K562 (cell line): Measurements from ENCODE around the gene PDGFD. TPM values are rescaled to one million over a fixed set of nuclear protein-coding genes. Genes with fewer than 3 reads are reported as not detected.

Experiments used
- ATAC-seq: fragments of 200-7000 bp; cut with Tn5 transposase; 3 replicates; pipeline ENCODE4 v1.9.1; 2020; ENCODE audit warnings: moderate library complexity
- BruUV-seq: library from RNA; stranded (reverse); fragments of 400-500 nt; replicated peaks from 2 replicates; lab custom pipeline; 2021; lab: Mats Ljungman, UMichigan
- CTCF ChIA-PET: fragments of 300-600 bp; formaldehyde crosslinking; extraction: SDS; loops from one replicate; lab custom pipeline; 2021; ENCODE audit warnings: low intra/inter-chr PET ratio; lab: Yijun Ruan, JAX
- POLR2A ChIA-PET: fragments of 300-600, 350-650 bp; sonication (Branson Sonifier 250); formaldehyde crosslinking; extraction: SDS; loops from one replicate; lab custom pipeline; 2021; ENCODE audit warnings: antibody characterized with exemption, inconsistent platforms; lab: Yijun Ruan, JAX
- DNase-seq, 4 experiments: peaks; one replicate each; pipeline versions ENCODE4 v3.0.0 to v3.0.0-alpha.2; 2011 to 2018; ENCODE audit warnings: low spot score in 3 of 4, mixed read lengths in 3 of 4; ENCODE audit errors: extremely low read depth in 1 of 4
- FAIRE-seq: peaks from 2 replicates; lab custom pipeline; 2011; peaks lifted over from hg19 to GRCh38; lab: Jason Lieb, UNC
- H2AFZ ChIP-seq: 2 replicates; pipeline ENCODE4 v1.6.0; 2011; ENCODE audit warnings: low read depth, low read length, control low read depth, inconsistent platforms
- H3K27ac ChIP-seq: fragments of 200-600 bp; 3 replicates; pipeline ENCODE4 v1.8.0; 2011; ENCODE audit warnings: low read depth, mild to moderate bottlenecking, control low read depth, inconsistent platforms, low read length, moderate library complexity, mixed read lengths; ENCODE audit errors: extremely low read depth
- H3K27me3 ChIP-seq, 2 experiments: fragments of 300-600 bp in 1 of 2; 2 replicates in 1 of 2; 3 replicates in 1 of 2; pipeline versions ENCODE4 v1.6.0 to v1.8.0; 2011; ENCODE audit warnings: inconsistent platforms in 2 of 2, low read length in 2 of 2, mild to moderate bottlenecking in 1 of 2, mixed read lengths in 1 of 2, moderate library complexity in 1 of 2; ENCODE audit not compliant: control insufficient read depth in 2 of 2, insufficient read depth in 2 of 2
- H3K36me3 ChIP-seq: fragments of 300-600 bp; 3 replicates; pipeline ENCODE4 v1.8.0; 2011; ENCODE audit warnings: mild to moderate bottlenecking, low read length, inconsistent platforms; ENCODE audit not compliant: control insufficient read depth, insufficient read depth
- H3K4me1 ChIP-seq, 2 experiments: fragments of 200-600 bp in 1 of 2; replicated peaks in 1 of 2; 2 replicates in 1 of 2; 3 replicates in 1 of 2; pipeline versions ENCODE4 v1.5.1 to v1.8.0; 2011; ENCODE audit warnings: inconsistent platforms in 2 of 2, low read length in 2 of 2, mild to moderate bottlenecking in 1 of 2, mixed read lengths in 1 of 2, moderate library complexity in 1 of 2; ENCODE audit not compliant: control insufficient read depth in 2 of 2, insufficient read depth in 2 of 2
- H3K4me2 ChIP-seq: 2 replicates; pipeline ENCODE4 v1.6.1; 2011; ENCODE audit warnings: low read length, control low read depth, inconsistent platforms, mixed read lengths; ENCODE audit not compliant: insufficient read depth
- H3K4me3 ChIP-seq: fragments of 200-600 bp; sonication (generic), shearing (Covaris generic); 2 replicates; pipeline ENCODE4 v1.5.1; 2016; ENCODE audit warnings: control low read depth, inconsistent platforms
- H3K79me2 ChIP-seq: fragments of 200-600 bp; 3 replicates; pipeline ENCODE4 v1.8.0; 2011; ENCODE audit warnings: low read length, inconsistent platforms; ENCODE audit not compliant: control insufficient read depth, insufficient read depth
- H3K9ac ChIP-seq, 2 experiments: 2 replicates each; pipeline versions ENCODE4 v1.6.0 to v1.6.1; 2011; ENCODE audit warnings: low read depth in 2 of 2, low read length in 2 of 2, control low read depth in 1 of 2, inconsistent platforms in 1 of 2, mild to moderate bottlenecking in 1 of 2, mixed read lengths in 1 of 2; ENCODE audit not compliant: insufficient read depth in 1 of 2
- H3K9me1 ChIP-seq: one replicate; pipeline ENCODE4 v1.6.0; 2011; ENCODE audit warnings: inconsistent platforms, mild to moderate bottlenecking, low read length, moderate library complexity; ENCODE audit not compliant: control insufficient read depth, insufficient read depth
- H3K9me3 ChIP-seq: replicated peaks from 2 replicates; pipeline ENCODE4 v1.5.1; 2011; ENCODE audit warnings: low read depth, low read length, inconsistent platforms; ENCODE audit not compliant: control insufficient read depth, insufficient read depth
- H4K20me1 ChIP-seq: replicated peaks from 2 replicates; pipeline ENCODE4 v1.6.1; 2011; ENCODE audit warnings: low read length, inconsistent platforms, mixed read lengths; ENCODE audit not compliant: control insufficient read depth, insufficient read depth
- ATF1 ChIP-seq, 2 experiments: fragments of 450-650 bp in 1 of 2; IDR thresholded peaks; 2 replicates each; pipeline ENCODE4 v1.6.1; 2016; ENCODE audit warnings: missing compliant biosample characterization in 1 of 2, missing genetic modification characterization in 1 of 2
- CGGBP1 ChIP-seq: fragments of 250-450 bp; sonication (Bioruptor Pico); IDR thresholded peaks from 2 replicates; pipeline ENCODE4 v1.9.0; 2021; ENCODE audit warnings: mild to moderate bottlenecking
- CHD1 ChIP-seq: fragments of 200-600 bp; sonication (generic); IDR thresholded peaks from one replicate; pipeline ENCODE4 v1.6.1; 2012; ENCODE audit warnings: mild to moderate bottlenecking, moderate library complexity, low read length, inconsistent platforms
- DMBX1 ChIP-seq: fragments of 250-450 bp; sonication (Bioruptor Pico); IDR thresholded peaks from 2 replicates; pipeline ENCODE4 v1.8.0; 2022; ENCODE audit warnings: inconsistent platforms, mild to moderate bottlenecking, moderate library complexity, borderline replicate concordance
- EWSR1 ChIP-seq: fragments of 450-650 bp; IDR thresholded peaks from 2 replicates; pipeline ENCODE4 v1.6.1; 2018; ENCODE audit warnings: borderline replicate concordance, mild to moderate bottlenecking, low read depth, moderate library complexity; ENCODE audit not compliant: partially characterized antibody
- FOS ChIP-seq: IDR thresholded peaks from 3 replicates; pipeline ENCODE4 v1.6.1; 2011; ENCODE audit not compliant: insufficient read length; ENCODE audit errors: extremely low read depth
- FOXK2 ChIP-seq, 2 experiments: fragments of 450-650 bp; IDR thresholded peaks in 1 of 2; conservative IDR thresholded peaks in 1 of 2; 2 replicates each; pipeline ENCODE4 v1.6.1; 2016; ENCODE audit warnings: low read depth in 2 of 2, mild to moderate bottlenecking in 1 of 2
- HINFP ChIP-seq: fragments of 450-650 bp; conservative IDR thresholded peaks from 2 replicates; pipeline ENCODE4 v1.6.1; 2016; ENCODE audit warnings: missing genetic modification characterization, low read depth, mild to moderate bottlenecking, control low read depth, missing compliant biosample characterization
- HNRNPK ChIP-seq: fragments of 200-400 bp; formaldehyde crosslinking; IDR thresholded peaks from one replicate; pipeline ENCODE4 v1.6.1; 2018; ENCODE audit warnings: mild to moderate bottlenecking, low read depth, low read length; ENCODE audit not compliant: poor library complexity, severe bottlenecking
- RBM14 ChIP-seq: fragments of 200-400 bp; formaldehyde crosslinking; IDR thresholded peaks from 2 replicates; pipeline ENCODE4 v1.6.1; 2018; ENCODE audit warnings: low read depth, mild to moderate bottlenecking, low read length, moderate library complexity, borderline replicate concordance; ENCODE audit not compliant: insufficient read depth
- RBM17 ChIP-seq: fragments of 200-400 bp; formaldehyde crosslinking; IDR thresholded peaks from 2 replicates; pipeline ENCODE4 v1.6.1; 2017; ENCODE audit warnings: low read depth, mild to moderate bottlenecking, low read length, borderline replicate concordance
- SNAPC5 ChIP-seq: fragments of 250-450 bp; sonication (Bioruptor Pico); IDR thresholded peaks from 2 replicates; pipeline ENCODE4 v1.8.0; 2021; ENCODE audit warnings: moderate library complexity, mild to moderate bottlenecking, inconsistent platforms
- TFE3 ChIP-seq: fragments of 450-650 bp; formaldehyde crosslinking; IDR thresholded peaks from 2 replicates; pipeline ENCODE4 v1.4.0; 2020; ENCODE audit warnings: mild to moderate bottlenecking, mixed read lengths
- ZC3H4 ChIP-seq: sonication (generic); formaldehyde crosslinking; IDR thresholded peaks from 2 replicates; pipeline ENCODE4 v1.9.0; 2021; ENCODE audit warnings: missing genetic modification reagents, borderline replicate concordance
- ZNF280A ChIP-seq: fragments of 450-650 bp; IDR thresholded peaks from 2 replicates; pipeline ENCODE4 v1.6.1; 2018; ENCODE audit warnings: mild to moderate bottlenecking, low read depth; ENCODE audit not compliant: partially characterized antibody
- WGBS: fragments of 100-300 bp; shearing (Covaris generic); methylation state at CpG from one replicate; pipeline ENCODE4 v1.1.6; 2016; ENCODE audit warnings: low coverage, mixed read lengths; ENCODE audit not compliant: insufficient coverage; ENCODE audit errors: missing lambda C conversion rate; 5-methylcytosine and 5-hydroxymethylcytosine counted together
- in situ Hi-C: fragments of 300-500 bp; cut with MboI; formaldehyde crosslinking; loops from 4 replicates; pipeline ENCODE4 v1.15.0; 2018; ENCODE audit warnings: inconsistent platforms, mixed read lengths
- intact Hi-C: fragments of 100-400 bp; cut with micrococcal nuclease; formaldehyde crosslinking; loops from 2 replicates; pipeline ENCODE4 v1.14.2; 2022
- polyA plus RNA-seq, 8 experiments: library from polyadenylated mRNA; depleted of rRNA in 4 of 8; stranded (reverse) in 5 of 8; unstranded in 3 of 8; fragments of >200 nt; fragmentation: Nextera tagmentation in 2 of 8; fragmentation: Illumina TruSeq in 1 of 8; extraction: Ambion mirVana in 2 of 8; extraction: Trizol in 1 of 8; gene quantifications; 2 replicates each; pipeline versions ENCODE4 v1.2.1 to v1.2.3, GENCODE V29; 2011 to 2014; ENCODE audit warnings: inconsistent platforms in 1 of 8, missing spikeins in 1 of 8
- total RNA-seq, 7 experiments: library from RNA; depleted of rRNA in 6 of 7; stranded (reverse); fragments of >200 nt in 6 of 7; fragmentation: Illumina TruSeq in 2 of 7; extraction: Trizol in 2 of 7; gene quantifications; 2 replicates each; pipeline versions ENCODE4 v1.2.1 to v1.2.3, GENCODE V29; 2011 to 2021; ENCODE audit warnings: low replicate concordance in 1 of 7

PDGFD gene
- total and polyA plus RNA-seq, 9 of the 15 experiments (the other 6 are each of a cell fraction or from before 2014, with no cell fraction given) = 0.11 TPM; not detected in 8

- ATAC-seq = no peak
- intact Hi-C loops (no loop called here), in situ Hi-C loops (no loop called here)
- Histone ChIP-seq H3K27me3 (no peaks in the 10 kb centered on the region), H3K9ac (no peak overlapping the region), H3K4me2 (no peak overlapping the region), H3K79me2 (no peaks in the 10 kb centered on the region), H3K36me3 (no peaks in the 10 kb centered on the region), H3K4me1 (no peaks in the 10 kb centered on the region), H3K4me3 (no peak overlapping the region), H3K9me3 (no peaks in the 10 kb centered on the region), H3K27ac (no peak overlapping the region), H4K20me1 (no peaks in the 10 kb centered on the region), H2AFZ (no peak overlapping the region), H3K9me1 (no peaks in the 10 kb centered on the region)
- no peak for FAIRE-seq
- no TSS peak for BruUV-seq
- ChIA-PET CTCF (no interaction called here), POLR2A (no interaction called here)
- DNase-seq = no peak
- 3% methylated on average over 4 of the region's 4 CpGs for WGBS
- no peak for TF ChIP-seq HNRNPK
- TF ChIP-seq ZNF280A = no peak
- no peak for TF ChIP-seq CGGBP1
- TF ChIP-seq FOS = no peak
- no peak for TF ChIP-seq RBM17
- TF ChIP-seq RBM14 = no peak
- TF ChIP-seq FOXK2 (conservative IDR thresholded peaks at IDR 0.05 in 1 of 2, IDR thresholded peaks at IDR 0.05 in 1 of 2; ENCODE audit: low read depth in 2 of 2) = no peak
- TF ChIP-seq SNAPC5 (CRISPR knock-in tag) = no peak
- TF ChIP-seq ZC3H4 (CRISPR knock-in tag) = no peak
- TF ChIP-seq HINFP (tag) = no peak
- TF ChIP-seq TFE3 (CRISPR knock-in tag) = no peak
- no peak for TF ChIP-seq DMBX1 (CRISPR knock-in tag)
- TF ChIP-seq EWSR1 = no peak
- TF ChIP-seq CHD1 = no peak
- no peak for TF ChIP-seq ATF1 (CRISPR knock-in tag; IDR thresholded peaks at IDR 0.05)
- TF ChIP-seq ATF1 (tag; IDR thresholded peaks at IDR 0.05) = no peak
These were observed 72.5 kb downstream of the PDGFD start for GRCh38 chr11:104091281-104092096.
